ENCODE measurements around the gene IGFL1.
"Not testable (repeated sequence)": the region's sequence is repeated elsewhere in the genome, so short reads cannot be mapped to it uniquely, and the experiment has no call there.

The IGFL1 gene

GRCh38 chr19:46186717-46187101 is 42.8 kb upstream of the IGFL1 start:
- TF ChIP-seq, protein P1, sequence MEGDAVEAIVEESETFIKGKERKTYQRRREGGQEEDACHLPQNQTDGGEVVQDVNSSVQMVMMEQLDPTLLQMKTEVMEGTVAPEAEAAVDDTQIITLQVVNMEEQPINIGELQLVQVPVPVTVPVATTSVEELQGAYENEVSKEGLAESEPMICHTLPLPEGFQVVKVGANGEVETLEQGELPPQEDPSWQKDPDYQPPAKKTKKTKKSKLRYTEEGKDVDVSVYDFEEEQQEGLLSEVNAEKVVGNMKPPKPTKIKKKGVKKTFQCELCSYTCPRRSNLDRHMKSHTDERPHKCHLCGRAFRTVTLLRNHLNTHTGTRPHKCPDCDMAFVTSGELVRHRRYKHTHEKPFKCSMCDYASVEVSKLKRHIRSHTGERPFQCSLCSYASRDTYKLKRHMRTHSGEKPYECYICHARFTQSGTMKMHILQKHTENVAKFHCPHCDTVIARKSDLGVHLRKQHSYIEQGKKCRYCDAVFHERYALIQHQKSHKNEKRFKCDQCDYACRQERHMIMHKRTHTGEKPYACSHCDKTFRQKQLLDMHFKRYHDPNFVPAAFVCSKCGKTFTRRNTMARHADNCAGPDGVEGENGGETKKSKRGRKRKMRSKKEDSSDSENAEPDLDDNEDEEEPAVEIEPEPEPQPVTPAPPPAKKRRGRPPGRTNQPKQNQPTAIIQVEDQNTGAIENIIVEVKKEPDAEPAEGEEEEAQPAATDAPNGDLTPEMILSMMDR (IDR thresholded peaks at IDR 0.05; ENCODE audit: control extremely low read depth, extremely low read depth, low read depth, missing control alignments): no peak
- CTCF ChIA-PET: interaction anchor here (0.9 kb wide), 1 partner anchor 10 kb away, joined by 3 read pairs; no protein-coding TSS in a partner anchor
- POLR2A ChIA-PET: no interaction called here
- no peak for DNase-seq (ENCODE audit: extremely low spot score)

- TF ChIP-seq, protein P1 (IDR thresholded peaks at IDR 0.05; ENCODE audit: control extremely low read depth, extremely low read depth, low read depth, missing control alignments): no peak
- CTCF ChIA-PET: interaction anchor here (0.6 to 2.5 kb wide), 13 partner anchors 13 to 171 kb away, joined by 3 to 42 read pairs (median 7); no protein-coding TSS in a partner anchor
- POLR2A ChIA-PET: no interaction called here
- DNase-seq (ENCODE audit: extremely low spot score): no peak
Observed at GRCh38 chr19:46189971-46190888, 39.3 kb upstream of the IGFL1 start.

DNA sequence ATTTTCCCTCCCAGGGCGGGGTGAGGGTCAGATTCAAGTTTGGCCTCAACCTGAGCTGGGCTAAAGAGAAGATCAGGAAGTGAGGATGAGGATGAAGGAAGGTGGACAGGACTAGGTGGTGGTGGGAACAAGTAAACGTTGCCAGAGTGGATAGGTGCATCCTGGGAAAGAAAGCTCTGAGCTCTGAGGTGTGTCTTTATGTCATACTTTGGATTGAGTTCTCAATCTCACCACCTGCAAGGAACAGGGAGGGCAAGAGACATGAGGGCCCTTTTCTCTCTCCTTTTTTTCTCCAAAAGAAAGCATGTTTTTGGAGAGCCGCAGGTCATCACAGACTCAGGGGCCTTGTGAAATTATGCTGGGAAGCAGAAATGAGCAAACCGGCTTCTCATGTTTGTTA is 38.2 kb upstream of the IGFL1 start:
- ChIA-PET POLR2A (no interaction called here), CTCF (interaction anchor here (1.1 to 2.0 kb wide), 5 partner anchors 107 to 172 kb away, joined by 3 to 7 read pairs (median 4); no protein-coding TSS in a partner anchor)
- no peak for DNase-seq (ENCODE audit: extremely low spot score)
- TF ChIP-seq, protein P1 (IDR thresholded peaks at IDR 0.05; ENCODE audit: control extremely low read depth, extremely low read depth, low read depth, missing control alignments): no peak

DNA sequence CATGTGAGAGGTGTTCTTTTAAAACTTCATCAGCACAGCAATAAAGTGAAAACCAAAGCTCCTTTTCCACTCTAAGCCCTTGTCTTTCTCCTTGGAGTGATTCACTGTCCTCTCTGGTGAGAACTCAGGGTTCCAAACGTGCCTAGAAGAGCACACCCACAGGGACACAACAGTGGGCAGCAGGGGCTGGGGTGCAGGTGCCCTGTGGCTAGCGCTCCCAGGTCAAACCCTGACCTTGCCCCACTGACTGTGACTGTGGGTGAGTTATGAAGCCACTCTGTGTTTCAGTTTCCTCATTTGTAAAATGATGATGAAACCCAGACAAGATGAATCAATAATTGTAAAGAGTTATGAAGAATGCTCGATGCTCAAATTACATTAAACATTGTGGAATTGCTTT is 37.6 kb upstream of the IGFL1 start:
- POLR2A ChIA-PET: no interaction called here
- TF ChIP-seq, protein P1 (IDR thresholded peaks at IDR 0.05; ENCODE audit: control extremely low read depth, extremely low read depth, low read depth, missing control alignments): no peak
- DNase-seq (ENCODE audit: extremely low spot score): no peak
- CTCF ChIA-PET: interaction anchor here (1.1 to 2.0 kb wide), 5 partner anchors 108 to 172 kb away, joined by 3 to 7 read pairs (median 4); no protein-coding TSS in a partner anchor

- DNase-seq (ENCODE audit: extremely low spot score); POLR2A ChIA-PET; CTCF ChIA-PET: not testable (repeated sequence)
Observed at GRCh38 chr19:46192626-46192991, 36.9 kb upstream of the IGFL1 start.

DNA sequence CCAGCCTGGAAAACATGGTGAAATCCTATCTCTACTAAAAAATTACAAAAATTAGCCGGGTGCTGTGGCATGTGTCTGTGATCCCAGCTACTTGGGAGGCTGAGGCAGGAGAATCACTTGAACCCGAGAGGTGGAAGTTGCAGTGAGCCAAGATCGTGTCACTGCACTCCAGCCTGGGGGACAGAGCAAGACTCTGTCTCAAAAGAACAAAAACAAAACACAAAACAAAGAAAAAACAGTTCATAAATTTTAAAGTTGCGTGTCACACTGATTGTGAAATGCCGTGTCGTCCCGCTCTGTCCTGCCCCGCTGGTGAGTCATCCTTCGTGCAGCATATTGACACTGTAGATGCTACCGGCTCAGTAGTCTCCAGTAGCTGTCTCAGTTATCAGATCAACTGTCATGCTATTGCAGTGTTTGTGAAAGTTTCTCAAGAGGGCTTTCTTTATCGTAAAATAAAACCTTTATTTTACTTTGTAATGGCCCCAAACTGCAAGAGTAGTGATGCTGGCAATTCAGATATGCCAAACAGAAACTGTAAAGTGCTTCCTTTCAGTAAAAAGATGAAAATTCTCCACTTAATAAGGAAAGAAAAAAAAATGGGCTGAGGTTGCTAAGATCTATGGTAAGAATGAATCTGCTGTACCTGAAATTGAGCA is 36.4 kb upstream of the IGFL1 start:
- POLR2A ChIA-PET: no interaction called here
- TF ChIP-seq, protein P1 (IDR thresholded peaks at IDR 0.05; ENCODE audit: control extremely low read depth, extremely low read depth, low read depth, missing control alignments): no peak
- CTCF ChIA-PET: interaction anchor here (1.0 to 1.4 kb wide), 3 partner anchors 108 to 164 kb away, joined by 3 to 5 read pairs (median 3); no protein-coding TSS in a partner anchor
- DNase-seq (ENCODE audit: extremely low spot score): no peak

All from GM10248 (cell line).